Fibroblast of skin of right quadriceps (primary cell): ENCODE data around the gene ECSIT.

ENCODE experiments used
- DNase-seq: peaks from one replicate; pipeline ENCODE4 v3.0.0-alpha.2; 2013

Gene ECSIT

GRCh38 chr19:11549386-11549953 lies 20.5 kb upstream of the ECSIT start:
- DNase-seq = no peak

GRCh38 chr19:11547929-11548700 lies 19.2 kb upstream of the ECSIT start:
- DNase-seq = no peak

- DNase-seq = no peak
Measured at GRCh38 chr19:11541238-11541637, 12.3 kb upstream of the ECSIT start.

GRCh38 chr19:11540645-11541044 lies 11.7 kb upstream of the ECSIT start:
- DNase-seq = no peak

- DNase-seq = peak; percentile 78
Measured at GRCh38 chr19:11539495-11540365, 10.8 kb upstream of the ECSIT start.

GRCh38 chr19:11538232-11539036 lies 9.5 kb upstream of the ECSIT start, which contains the start of gene CNN1:
CNN1 (plus strand) TSS chr19:11538851; CDS start chr19:11538928, 77 bp downstream.
- DNase-seq = peak; percentile 94

GRCh38 chr19:11535792-11536595 lies 7.1 kb upstream of the ECSIT start:
- DNase-seq = peak; percentile 91

- DNase-seq = no peak
Measured at GRCh38 chr19:11534948-11535347, 6.0 kb upstream of the ECSIT start.

GRCh38 chr19:11534538-11534937 lies 5.6 kb upstream of the ECSIT start:
- no peak for DNase-seq

- peak; percentile 77 for DNase-seq
Measured at GRCh38 chr19:11530432-11530831, 1.5 kb upstream of the ECSIT start.

- no peak for DNase-seq
Measured at GRCh38 chr19:11519138-11519537, 9.8 kb downstream of the ECSIT start.

GRCh38 chr19:11513946-11514345 lies 15.0 kb downstream of the ECSIT start:
- DNase-seq = no peak

GRCh38 chr19:11510444-11510843 lies 18.5 kb downstream of the ECSIT start:
- no peak for DNase-seq

GRCh38 chr19:11507370-11508078 lies 21.4 kb downstream of the ECSIT start:
- no peak for DNase-seq

GRCh38 chr19:11506967-11507366 lies 22.0 kb downstream of the ECSIT start:
- no peak for DNase-seq

GRCh38 chr19:11506101-11506555 lies 22.8 kb downstream of the ECSIT start:
- no peak for DNase-seq

GRCh38 chr19:11505504-11506100 lies 23.3 kb downstream of the ECSIT start, which contains the start of gene ZNF653:
ZNF653 (minus strand) TSS chr19:11505839; CDS start chr19:11505786, 53 bp downstream.
- DNase-seq = peak; percentile 95

- peak; percentile 93 for DNase-seq
Measured at GRCh38 chr19:11505032-11505503, 23.9 kb downstream of the ECSIT start.

- no peak for DNase-seq
Measured at GRCh38 chr19:11504502-11505031, 24.4 kb downstream of the ECSIT start.

- no peak for DNase-seq
Measured at GRCh38 chr19:11499890-11500420, 29.0 kb downstream of the ECSIT start.
